Measurements from ENCODE around the gene NHP2.

Gene NHP2

GRCh38 chr5:178155065-178155464 is 1.4 kb upstream of the NHP2 start:
- H3K27me3 ChIP-seq (ENCODE audit: insufficient read depth, low read depth, severe bottlenecking): no peaks in the 10 kb centered on the region
- peaks cover 5% of the 10 kb centered on the region for H3K36me3 ChIP-seq
- H3K4me3 ChIP-seq (ENCODE audit: low read depth, low read length): no peak overlapping the region
- no peaks in the 10 kb centered on the region for H3K9me3 ChIP-seq (ENCODE audit: severe bottlenecking)
- no peak overlapping the region for H3K27ac ChIP-seq
- no peak for TF ChIP-seq CTCF (IDR thresholded peaks at IDR 0.05; ENCODE audit: low read depth, low read length)
- DNase-seq: no peak

DNA sequence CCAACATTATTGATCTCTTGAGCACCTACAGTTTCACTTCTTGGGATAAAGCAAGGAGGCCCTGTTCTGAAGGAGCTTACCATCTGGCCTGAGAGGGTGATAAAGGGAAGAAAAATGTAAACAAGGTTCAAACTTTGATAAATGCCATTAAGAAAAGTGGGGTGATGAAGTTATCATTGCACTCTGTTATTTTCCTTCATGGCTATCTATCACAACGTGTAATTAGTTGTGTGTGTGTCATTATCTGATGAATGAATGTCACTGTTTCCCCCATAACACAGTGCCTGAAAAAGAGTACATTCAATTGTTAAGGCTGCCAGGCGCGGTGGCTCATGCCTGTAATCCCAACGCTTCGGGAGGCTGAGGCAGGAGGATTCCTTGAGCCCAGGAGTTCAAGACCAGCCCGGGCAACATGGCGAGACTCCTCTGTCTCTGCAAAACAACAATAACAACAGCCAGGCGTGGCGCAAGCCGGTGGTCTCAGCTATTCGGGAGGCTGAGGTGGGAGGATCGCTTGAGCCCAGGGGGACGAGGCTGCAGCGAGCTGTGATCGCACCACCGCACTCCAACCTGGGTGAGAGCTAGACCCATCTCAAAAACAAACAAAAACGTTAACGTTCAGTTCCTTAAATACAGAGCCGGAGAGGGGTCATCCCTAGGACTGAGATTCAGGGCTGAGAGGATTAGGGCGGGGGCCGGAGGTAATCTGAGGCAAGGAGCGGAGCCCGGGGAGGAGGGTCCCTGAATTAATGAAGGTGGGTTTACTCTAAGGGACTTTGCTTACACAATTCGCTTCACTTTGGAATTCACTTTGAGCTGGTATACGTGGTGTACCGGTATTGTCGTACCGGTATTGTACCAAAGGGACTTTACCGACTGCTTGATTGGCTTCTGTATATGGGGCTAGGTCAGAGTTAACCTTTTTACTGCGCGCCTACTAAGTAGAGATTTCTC is 917 bp downstream of the NHP2 start:
- DNase-seq: peak; percentile 24
- peaks cover 14% of the 10 kb centered on the region for H3K36me3 ChIP-seq

GRCh38 chr5:178150977-178151734 is 2.5 kb downstream of the NHP2 start:
- Histone ChIP-seq H3K9me3 (ENCODE audit: severe bottlenecking) (no peaks in the 10 kb centered on the region), H3K4me3 (ENCODE audit: low read depth, low read length) (no peak overlapping the region), H3K36me3 (peaks cover 29% of the 10 kb centered on the region), H3K27me3 (ENCODE audit: insufficient read depth, low read depth, severe bottlenecking) (no peaks in the 10 kb centered on the region), H3K27ac (no peak overlapping the region; the same call in 1 of the 2 replicates)
- peak; percentile 47 for TF ChIP-seq CTCF (IDR thresholded peaks at IDR 0.05; ENCODE audit: low read depth, low read length)
- DNase-seq: peak; percentile 31

More for the DNA sequence above, 917 bp downstream of the NHP2 start:
- Histone ChIP-seq H3K27me3 (ENCODE audit: insufficient read depth, low read depth, severe bottlenecking) (no peaks in the 10 kb centered on the region), H3K27ac (peak overlapping the region; percentile 53), H3K4me3 (ENCODE audit: low read depth, low read length) (peak overlapping the region; percentile 72), H3K9me3 (ENCODE audit: severe bottlenecking) (no peaks in the 10 kb centered on the region)
- TF ChIP-seq CTCF (IDR thresholded peaks at IDR 0.05; ENCODE audit: low read depth, low read length): no peak

- H3K27ac ChIP-seq: no peak overlapping the region
- DNase-seq: no peak
- no peaks in the 10 kb centered on the region for H3K27me3 ChIP-seq (ENCODE audit: insufficient read depth, low read depth, severe bottlenecking)
- H3K36me3 ChIP-seq: peaks cover 30% of the 10 kb centered on the region
- no peaks in the 10 kb centered on the region for H3K9me3 ChIP-seq (ENCODE audit: severe bottlenecking)
- TF ChIP-seq CTCF (IDR thresholded peaks at IDR 0.05; ENCODE audit: low read depth, low read length): no peak
- H3K4me3 ChIP-seq (ENCODE audit: low read depth, low read length): no peak overlapping the region
Observed at GRCh38 chr5:178149199-178149932, 4.3 kb downstream of the NHP2 start.

- H3K27ac ChIP-seq: no peak overlapping the region
- no peak for TF ChIP-seq CTCF (IDR thresholded peaks at IDR 0.05; ENCODE audit: low read depth, low read length)
- no peaks in the 10 kb centered on the region for H3K27me3 ChIP-seq (ENCODE audit: insufficient read depth, low read depth, severe bottlenecking)
- H3K9me3 ChIP-seq (ENCODE audit: severe bottlenecking): no peaks in the 10 kb centered on the region
- DNase-seq: no peak
- H3K36me3 ChIP-seq: peaks cover 30% of the 10 kb centered on the region
- no peak overlapping the region for H3K4me3 ChIP-seq (ENCODE audit: low read depth, low read length)
Observed at GRCh38 chr5:178147406-178147805, 6.3 kb downstream of the NHP2 start.

Measured in WERI-Rb-1 (cell line).